RWPE1 (cell line): ENCODE measurements around the gene ZNF107.

Experiments used
- CTCF ChIA-PET: fragments of 350-600 bp; sonication (Branson Sonifier 250); formaldehyde crosslinking; extraction: SDS; loops from one replicate; lab custom pipeline; 2021; lab: Yijun Ruan, JAX
- POLR2A ChIA-PET: fragments of 400-600 bp; formaldehyde crosslinking; extraction: SDS; loops from one replicate; lab custom pipeline; 2020; ENCODE audit warnings: antibody characterized with exemption; ENCODE audit not compliant: low non-redundant PET; lab: Yijun Ruan, JAX
- DNase-seq: peaks from one replicate; pipeline ENCODE4 v3.0.0; 2012; ENCODE audit warnings: low spot score
- H3K27ac ChIP-seq: fragments of 450-650 bp; 2 replicates; pipeline ENCODE4 v1.5.1; 2017
- CTCF ChIP-seq: fragments of 450-650 bp; conservative IDR thresholded peaks from 2 replicates; pipeline ENCODE4 v1.5.1; 2017; ENCODE audit warnings: low read depth, mild to moderate bottlenecking

Gene ZNF107

GRCh38 chr7:64642046-64642445 is 23.9 kb upstream of the ZNF107 start:
- ChIA-PET POLR2A (no interaction called here), CTCF (no interaction called here)

GRCh38 chr7:64642875-64643274 is 23.1 kb upstream of the ZNF107 start:
- H3K27ac ChIP-seq, result no peak overlapping the region
- CTCF ChIA-PET, result no interaction called here
- POLR2A ChIA-PET, result no interaction called here
- DNase-seq, result no peak
- TF ChIP-seq CTCF, result no peak

More at GRCh38 chr7:64642046-64642445, 23.9 kb upstream of the ZNF107 start:
- no peak for TF ChIP-seq CTCF
- no peak for DNase-seq
- H3K27ac ChIP-seq, result no peak overlapping the region

GRCh38 chr7:64643566-64643965 is 22.4 kb upstream of the ZNF107 start:
- no peak for DNase-seq
- POLR2A ChIA-PET, result no interaction called here
- no peak overlapping the region for H3K27ac ChIP-seq
- TF ChIP-seq CTCF, result no peak
- CTCF ChIA-PET, result no interaction called here

- TF ChIP-seq CTCF, result no peak
- ChIA-PET POLR2A (no interaction called here), CTCF (no interaction called here)
- no peak for DNase-seq
- no peak overlapping the region for H3K27ac ChIP-seq
Measured at GRCh38 chr7:64651203-64651602, 14.7 kb upstream of the ZNF107 start.

- no peak for TF ChIP-seq CTCF
- CTCF ChIA-PET, result interaction anchor here (0.7 kb wide), 1 partner anchor 1363 kb away, joined by 4 read pairs; no protein-coding TSS in a partner anchor
- DNase-seq, result no peak
- POLR2A ChIA-PET, result no interaction called here
- H3K27ac ChIP-seq, result no peak overlapping the region
Measured at GRCh38 chr7:64651632-64652165, 14.2 kb upstream of the ZNF107 start.

- POLR2A ChIA-PET, result no interaction called here
- H3K27ac ChIP-seq, result no peak overlapping the region
- CTCF ChIA-PET, result no interaction called here
- no peak for TF ChIP-seq CTCF
- no peak for DNase-seq
Measured at GRCh38 chr7:64653721-64654401, 12.1 kb upstream of the ZNF107 start.
